NCI-H2107 (cell line): Measurements from ENCODE around the gene CLPX.
"Not testable (repeated sequence)": the region's sequence is repeated elsewhere in the genome, so short reads cannot be mapped to it uniquely, and the experiment has no call there.

ENCODE experiments used
- DNase-seq: peaks from one replicate; lab custom pipeline; 2025; lab: John Stamatoyannopoulos, UW

CLPX gene

GRCh38 chr15:65184868-65185717 lies at the start of gene CLPX:
Gene CLPX (minus strand): TSS chr15:65185342. CDS start chr15:65185153, 189 bp downstream.
- DNase-seq, result peak; percentile 66

- DNase-seq, result no peak
Observed at GRCh38 chr15:65233696-65234095, 48.6 kb upstream of the CLPX start.

- DNase-seq, result no peak
Observed at GRCh38 chr15:65232520-65232919, 47.4 kb upstream of the CLPX start.

- no peak for DNase-seq
Observed at GRCh38 chr15:65231306-65231705, 46.2 kb upstream of the CLPX start.

GRCh38 chr15:65226901-65227300 lies 41.8 kb upstream of the CLPX start:
- DNase-seq, result not testable (repeated sequence)

DNA sequence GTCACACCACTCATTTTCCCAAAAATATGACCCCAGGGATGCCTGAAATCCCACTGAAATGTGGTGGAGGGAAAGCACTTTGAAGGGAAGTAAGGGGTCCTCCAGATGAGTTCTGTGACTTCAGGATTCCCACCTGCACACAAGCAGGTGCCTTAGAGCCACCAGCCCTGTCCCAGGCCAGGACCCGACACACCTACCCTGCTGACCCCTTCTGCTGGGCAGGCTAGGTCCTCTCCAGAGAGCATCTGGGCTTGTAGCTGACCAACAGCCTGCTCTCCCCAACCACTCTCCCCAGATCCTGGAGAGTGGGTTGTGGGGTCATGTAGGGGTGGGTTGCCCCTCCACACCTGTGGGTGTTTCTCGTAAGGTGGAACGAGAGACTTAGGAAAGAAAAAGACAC lies 41.1 kb upstream of the CLPX start:
- DNase-seq, result no peak

DNA sequence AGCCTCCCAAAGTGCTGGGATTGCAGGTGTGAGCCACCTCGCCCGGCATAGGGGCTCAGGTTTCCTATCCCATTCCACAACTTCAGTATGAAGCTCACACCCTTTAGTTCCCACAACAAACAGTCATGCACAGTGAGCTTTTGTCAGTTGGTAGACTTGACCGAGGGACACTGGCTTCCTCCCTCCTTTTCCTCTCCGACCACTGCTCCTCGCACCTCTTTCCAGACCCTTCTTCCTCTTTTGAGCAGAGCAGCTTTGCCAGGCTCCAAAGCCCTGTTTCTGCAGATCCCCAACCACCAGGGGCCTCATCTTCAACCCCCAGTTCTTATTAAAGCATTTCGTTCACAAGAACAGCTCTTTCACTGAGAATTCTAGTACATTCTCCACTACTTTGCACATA lies 38.9 kb upstream of the CLPX start:
- no peak for DNase-seq

- DNase-seq, result no peak
Observed at GRCh38 chr15:65222891-65223290, 37.7 kb upstream of the CLPX start.

DNA sequence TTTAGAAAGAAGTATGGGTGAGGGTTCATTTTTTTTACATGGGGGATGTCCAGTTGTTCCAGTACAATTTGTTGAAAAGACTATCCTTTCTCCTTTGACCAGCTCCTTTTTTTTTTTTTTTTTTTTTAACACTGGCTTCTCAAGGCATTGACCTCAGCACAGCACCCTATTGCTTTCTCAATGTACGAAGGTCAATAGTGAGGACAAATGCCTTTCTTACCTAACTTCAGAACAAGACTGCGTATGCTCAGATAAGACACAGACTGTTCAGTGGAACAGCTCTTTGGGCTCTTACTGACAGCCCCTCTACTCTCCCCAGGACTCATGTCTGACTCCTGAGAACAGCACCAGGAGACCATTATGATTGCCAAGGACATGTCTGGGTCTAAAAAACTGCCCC lies 36.6 kb upstream of the CLPX start:
- no peak for DNase-seq

- no peak for DNase-seq
Observed at GRCh38 chr15:65219137-65219536, 34.0 kb upstream of the CLPX start.

DNA sequence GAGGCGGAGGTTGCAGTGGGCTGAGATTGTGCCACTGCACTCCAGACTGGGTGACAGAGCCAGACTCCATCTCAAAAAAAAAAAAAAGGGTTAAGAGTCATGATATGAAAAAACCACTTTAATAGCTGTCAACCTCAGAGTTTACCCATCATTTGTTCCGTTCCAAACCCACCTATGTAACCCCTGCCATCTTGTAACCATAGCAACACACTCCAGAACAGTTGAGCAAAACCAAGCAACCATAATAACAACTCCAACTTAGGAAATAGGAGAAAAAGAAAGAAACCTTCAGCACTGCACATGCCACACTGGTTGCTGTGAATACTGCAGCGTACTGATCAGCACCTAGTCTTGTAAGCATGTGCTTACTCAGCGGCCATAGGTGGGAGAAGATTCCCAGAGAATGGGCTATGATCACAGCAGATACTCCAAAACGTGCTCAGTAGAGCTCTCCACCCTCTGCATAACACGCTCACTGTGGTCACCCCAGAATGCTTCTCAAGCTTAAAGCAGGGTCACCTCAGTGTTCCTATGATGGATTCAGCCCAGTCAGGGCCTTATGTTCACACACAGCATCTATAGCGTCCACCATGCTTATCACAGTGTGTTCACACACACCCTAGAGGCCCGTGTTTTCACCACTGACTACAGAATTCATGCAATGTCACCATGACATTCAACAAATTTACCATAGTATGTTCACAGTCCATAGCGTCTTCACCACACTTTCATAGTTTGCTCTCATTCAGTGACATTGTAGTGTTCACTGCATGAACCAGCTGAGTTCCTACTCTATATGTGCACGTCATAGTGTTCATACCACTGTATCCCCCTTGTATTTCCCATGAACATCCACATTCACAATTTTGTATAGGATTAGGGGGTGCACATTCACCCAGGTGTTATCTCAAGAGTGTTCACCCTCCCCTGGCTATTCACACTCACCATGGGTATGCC lies 32.7 kb upstream of the CLPX start:
- DNase-seq, result no peak

DNA sequence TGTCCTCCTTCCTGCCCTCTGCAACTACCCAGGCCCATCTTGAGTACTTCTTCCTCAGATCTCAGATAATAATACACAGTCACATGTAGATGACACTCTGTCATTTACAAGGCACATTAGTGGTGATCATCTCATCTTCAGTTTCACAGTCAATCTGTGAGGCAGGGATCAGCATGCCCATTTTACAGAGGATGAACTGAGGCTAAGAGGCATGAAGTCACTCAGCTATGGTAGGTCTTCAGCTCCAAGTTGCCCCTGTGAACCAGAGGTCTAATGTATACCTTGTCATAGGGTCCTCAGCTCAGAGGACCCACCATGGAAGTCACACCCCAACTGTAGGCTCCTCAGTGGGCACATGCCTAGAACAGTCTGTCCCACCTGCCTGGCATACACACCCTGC lies 30.4 kb upstream of the CLPX start:
- DNase-seq, result no peak

GRCh38 chr15:65214010-65214409 lies 28.9 kb upstream of the CLPX start:
- DNase-seq, result no peak

DNA sequence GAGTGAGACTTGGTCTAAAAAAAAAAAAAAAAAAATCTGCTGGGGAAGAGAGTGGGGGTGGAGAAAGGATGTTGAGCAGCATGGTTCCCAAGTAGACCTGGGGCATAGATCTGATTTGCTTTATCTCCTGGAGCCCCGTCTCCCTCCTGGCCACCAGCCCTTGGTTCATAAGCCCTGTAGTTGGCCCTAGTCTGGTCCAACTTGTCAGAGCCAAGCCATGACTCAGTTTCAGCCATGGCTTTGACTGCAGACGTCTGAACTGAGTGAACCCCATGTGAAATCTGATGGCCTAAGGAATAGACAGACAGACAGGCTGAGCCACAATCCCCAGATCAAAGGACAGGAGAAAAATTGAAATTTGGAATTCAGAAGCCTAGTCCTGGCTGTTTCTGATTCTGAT lies 28.1 kb upstream of the CLPX start:
- no peak for DNase-seq

GRCh38 chr15:65212097-65212496 lies 27.0 kb upstream of the CLPX start:
- DNase-seq, result no peak

GRCh38 chr15:65211482-65211982 lies 26.4 kb upstream of the CLPX start:
- no peak for DNase-seq

GRCh38 chr15:65210770-65211481 lies 25.8 kb upstream of the CLPX start, which contains the start of gene CILP:
Gene CILP (minus strand): TSS chr15:65211473. CDS start chr15:65209755, 1,718 bp downstream.
- DNase-seq, result no peak

DNA sequence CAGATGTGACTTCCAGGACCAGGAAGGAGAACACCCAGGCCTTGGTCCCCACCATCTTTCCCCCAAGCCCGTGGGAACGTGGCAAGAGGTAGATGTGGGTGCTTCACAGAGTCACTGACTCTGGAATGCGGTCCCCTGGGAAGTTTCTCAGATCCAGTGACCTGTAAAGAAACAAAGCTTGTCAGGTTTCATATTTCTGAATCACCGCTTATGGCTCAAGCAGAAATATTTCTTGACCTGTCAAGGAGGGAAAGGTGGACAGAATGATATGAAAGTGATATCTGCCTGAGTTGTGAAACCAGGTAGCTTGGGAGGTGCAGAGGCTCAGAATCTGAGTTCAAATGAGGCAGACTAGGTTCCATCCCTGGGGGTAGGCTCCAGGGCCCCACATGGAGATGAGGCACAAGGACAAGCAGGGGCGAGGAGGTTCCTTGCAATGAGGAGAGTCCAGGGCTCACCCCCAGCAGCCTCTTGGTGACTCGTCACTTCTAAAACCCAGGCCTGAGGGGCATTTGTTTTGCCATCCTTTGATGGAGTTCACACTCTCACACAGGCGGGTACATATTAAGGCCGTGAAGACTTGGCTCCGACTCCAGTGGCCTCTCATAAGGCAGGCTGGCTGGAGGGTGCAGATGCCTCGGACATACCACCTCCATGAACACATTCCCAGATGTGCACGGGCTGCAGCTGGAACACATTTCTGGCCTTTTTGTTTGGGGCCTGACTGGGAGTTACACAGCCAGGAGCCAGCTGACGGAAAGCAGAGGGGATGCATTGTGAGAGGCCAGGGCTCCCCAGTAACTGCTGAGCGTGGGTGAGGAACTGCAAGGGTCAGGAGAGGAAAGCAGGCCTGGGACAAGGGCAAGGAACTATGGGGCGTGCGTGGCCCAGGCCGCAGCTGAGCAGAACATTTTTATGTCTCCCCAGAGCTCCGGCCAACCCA lies 24.8 kb upstream of the CLPX start:
- no peak for DNase-seq

GRCh38 chr15:65208647-65209046 lies 23.5 kb upstream of the CLPX start:
- DNase-seq, result no peak

- no peak for DNase-seq
Observed at GRCh38 chr15:65207280-65207840, 22.2 kb upstream of the CLPX start.
